Breast epithelium (tissue), 4 donors: ENCODE results near the gene LRRK1. TPM values are rescaled to one million over a fixed set of nuclear protein-coding genes. Genes with fewer than 3 reads are reported as not detected.

Experiments
- DNase-seq, 2 donors: peaks; one replicate each; pipeline ENCODE4 v3.0.0-alpha.2; 2019; ENCODE audit warnings: low spot score in 2 of 2
- H3K27ac ChIP-seq, 2 donors: fragments of 200-600 bp; sonication (generic) in 1 of 2; one replicate each; pipeline ENCODE4 v1.5.1; 2016 to 2019; ENCODE audit warnings: mild to moderate bottlenecking in 1 of 2
- H3K27me3 ChIP-seq, 2 donors: fragments of 200-600 bp; sonication (generic) in 1 of 2; one replicate each; pipeline versions ENCODE4 v1.5.1 to v1.6.0; 2017 to 2019; ENCODE audit warnings: control low read depth in 1 of 2, mild to moderate bottlenecking in 1 of 2
- H3K36me3 ChIP-seq: fragments of 200-600 bp; one replicate; pipeline ENCODE4 v1.5.1; 2019
- H3K4me1 ChIP-seq, 2 donors: fragments of 200-600 bp; sonication (generic); one replicate each; pipeline ENCODE4 v1.5.1; 2016 to 2019; ENCODE audit warnings: control low read depth in 1 of 2
- H3K4me3 ChIP-seq, 3 donors: fragments of 200-600 bp; sonication (generic); 1 replicate in 2 of 3; 2 replicates in 1 of 3; pipeline ENCODE4 v1.5.1; 2016 to 2019; ENCODE audit warnings: mild to moderate bottlenecking in 3 of 3, moderate library complexity in 2 of 3
- H3K9me3 ChIP-seq, 2 donors: fragments of 200-600 bp; sonication (generic) in 1 of 2; one replicate each; pipeline ENCODE4 v1.5.1; 2016 to 2019; ENCODE audit warnings: control low read depth in 1 of 2
- POLR2A ChIP-seq: fragments of 450-650 bp; IDR thresholded peaks from one replicate; pipeline ENCODE4 v1.6.1; 2016; ENCODE audit warnings: antibody characterized with exemption, mild to moderate bottlenecking, moderate library complexity
- POLR2AphosphoS5 ChIP-seq, 3 donors: sonication (generic); formaldehyde crosslinking; IDR thresholded peaks; one replicate each; pipeline ENCODE4 v1.6.1; 2017; ENCODE audit warnings: antibody characterized with exemption in 3 of 3
- intact Hi-C: fragments of 100-400 bp; cut with DNase I; formaldehyde crosslinking; loops from one replicate; pipeline ENCODE4 v1.15.1; 2023; ENCODE audit warnings: low total_unique reads
- total RNA-seq, 3 donors: library from RNA; depleted of rRNA; stranded (reverse); fragments of >200 nt; gene quantifications; one replicate each; pipeline ENCODE4 v1.1.0, GENCODE V29; 2016
- TF ChIP-seq, protein P1 (sequence below), 3 donors: fragments of 450-650 bp; IDR thresholded peaks; one replicate each; pipeline ENCODE4 v1.5.1; 2016 to 2017; ENCODE audit warnings: antibody characterized with exemption in 3 of 3, mild to moderate bottlenecking in 3 of 3, moderate library complexity in 3 of 3

The LRRK1 gene
- total RNA-seq, 3 donors from 2014 or later: 10.1 to 18.7 (median 14.4) TPM

DNA sequence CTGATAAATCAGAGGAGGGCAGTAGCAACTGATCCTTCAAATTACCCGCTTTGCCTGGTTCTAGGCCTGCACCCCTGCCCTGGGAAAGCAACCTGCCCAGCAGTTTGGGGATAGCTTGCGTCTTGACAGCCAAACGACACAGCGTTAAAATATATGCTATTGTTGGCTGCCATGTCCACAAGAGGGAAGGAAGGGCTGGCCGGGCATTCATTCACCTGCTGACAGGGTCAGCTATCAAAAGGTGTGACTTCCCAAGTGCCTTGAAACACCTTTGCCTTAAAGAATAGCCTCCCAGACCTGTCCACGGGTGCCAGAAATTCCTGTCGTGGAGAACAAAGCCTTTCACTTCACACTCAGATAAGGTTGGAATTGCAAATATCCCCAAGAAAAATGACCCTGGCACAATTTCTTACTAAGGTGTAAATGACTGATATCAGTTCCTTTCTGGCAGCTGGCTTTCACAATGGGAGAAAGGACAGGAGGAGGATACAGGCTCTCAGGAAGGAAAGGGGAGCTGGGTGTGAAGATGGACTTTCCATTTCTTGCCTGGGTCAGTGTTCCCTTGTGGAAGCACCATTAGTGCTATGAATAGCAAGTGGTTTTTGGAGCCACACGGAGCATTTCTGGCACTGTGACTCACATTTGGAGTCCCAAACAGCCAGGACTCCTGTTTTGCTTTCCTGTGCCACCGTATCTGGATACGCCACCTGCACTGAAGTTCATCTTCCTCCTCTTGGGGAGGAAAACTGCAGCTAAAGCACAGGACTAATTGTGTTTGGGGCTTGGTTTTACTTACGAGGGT lies 20.3 kb upstream of the LRRK1 start:
- no peaks in the 10 kb centered on the region for H3K36me3 ChIP-seq
- DNase-seq: no peak
- no peaks in the 10 kb centered on the region for H3K27me3 ChIP-seq
- peaks cover 10 to 19% of the 10 kb centered on the region in 2 donors for H3K4me1 ChIP-seq
- intact Hi-C loops: no loop called here
- TF ChIP-seq POLR2A: no peak
- TF ChIP-seq, protein P1, sequence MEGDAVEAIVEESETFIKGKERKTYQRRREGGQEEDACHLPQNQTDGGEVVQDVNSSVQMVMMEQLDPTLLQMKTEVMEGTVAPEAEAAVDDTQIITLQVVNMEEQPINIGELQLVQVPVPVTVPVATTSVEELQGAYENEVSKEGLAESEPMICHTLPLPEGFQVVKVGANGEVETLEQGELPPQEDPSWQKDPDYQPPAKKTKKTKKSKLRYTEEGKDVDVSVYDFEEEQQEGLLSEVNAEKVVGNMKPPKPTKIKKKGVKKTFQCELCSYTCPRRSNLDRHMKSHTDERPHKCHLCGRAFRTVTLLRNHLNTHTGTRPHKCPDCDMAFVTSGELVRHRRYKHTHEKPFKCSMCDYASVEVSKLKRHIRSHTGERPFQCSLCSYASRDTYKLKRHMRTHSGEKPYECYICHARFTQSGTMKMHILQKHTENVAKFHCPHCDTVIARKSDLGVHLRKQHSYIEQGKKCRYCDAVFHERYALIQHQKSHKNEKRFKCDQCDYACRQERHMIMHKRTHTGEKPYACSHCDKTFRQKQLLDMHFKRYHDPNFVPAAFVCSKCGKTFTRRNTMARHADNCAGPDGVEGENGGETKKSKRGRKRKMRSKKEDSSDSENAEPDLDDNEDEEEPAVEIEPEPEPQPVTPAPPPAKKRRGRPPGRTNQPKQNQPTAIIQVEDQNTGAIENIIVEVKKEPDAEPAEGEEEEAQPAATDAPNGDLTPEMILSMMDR (IDR thresholded peaks at IDR 0.05): no peak
- TF ChIP-seq POLR2AphosphoS5 (IDR thresholded peaks at IDR 0.05): no peak
- H3K4me3 ChIP-seq: no peak overlapping the region
- peak overlapping the region in 1 of 2 donors; percentile 95 for H3K27ac ChIP-seq
- no peaks in the 10 kb centered on the region for H3K9me3 ChIP-seq

DNA sequence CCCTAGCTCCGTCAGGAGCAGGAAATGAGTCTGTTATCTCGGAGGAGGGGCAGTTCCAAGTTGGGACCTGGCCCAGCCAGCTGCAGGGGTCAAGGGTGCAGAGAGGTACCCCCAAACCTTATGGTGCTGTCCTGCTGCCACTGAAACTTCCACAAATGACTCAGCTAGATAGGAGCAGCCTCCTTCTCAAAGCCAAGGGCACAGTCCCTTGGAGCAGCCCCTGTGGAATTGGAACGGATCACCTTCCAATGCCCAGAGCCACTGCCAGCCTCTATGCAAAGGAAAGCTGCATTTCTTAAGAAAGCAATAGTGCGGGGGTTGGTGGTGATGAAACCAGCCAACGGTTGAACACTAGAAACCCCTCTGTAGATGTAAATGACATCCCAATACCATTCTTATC lies 19.6 kb upstream of the LRRK1 start:
- TF ChIP-seq POLR2A (no peak), POLR2AphosphoS5 (IDR thresholded peaks at IDR 0.05) (no peak)
- TF ChIP-seq, protein P1 (IDR thresholded peaks at IDR 0.05): no peak
- no peak for DNase-seq
- Histone ChIP-seq H3K4me1 (peaks cover 10 to 19% of the 10 kb centered on the region in 2 donors), H3K36me3 (no peaks in the 10 kb centered on the region), H3K27me3 (no peaks in the 10 kb centered on the region), H3K9me3 (no peaks in the 10 kb centered on the region), H3K27ac (peak overlapping the region in 1 of 2 donors; percentile 95), H3K4me3 (no peak overlapping the region)
- intact Hi-C loops: no loop called here

DNA sequence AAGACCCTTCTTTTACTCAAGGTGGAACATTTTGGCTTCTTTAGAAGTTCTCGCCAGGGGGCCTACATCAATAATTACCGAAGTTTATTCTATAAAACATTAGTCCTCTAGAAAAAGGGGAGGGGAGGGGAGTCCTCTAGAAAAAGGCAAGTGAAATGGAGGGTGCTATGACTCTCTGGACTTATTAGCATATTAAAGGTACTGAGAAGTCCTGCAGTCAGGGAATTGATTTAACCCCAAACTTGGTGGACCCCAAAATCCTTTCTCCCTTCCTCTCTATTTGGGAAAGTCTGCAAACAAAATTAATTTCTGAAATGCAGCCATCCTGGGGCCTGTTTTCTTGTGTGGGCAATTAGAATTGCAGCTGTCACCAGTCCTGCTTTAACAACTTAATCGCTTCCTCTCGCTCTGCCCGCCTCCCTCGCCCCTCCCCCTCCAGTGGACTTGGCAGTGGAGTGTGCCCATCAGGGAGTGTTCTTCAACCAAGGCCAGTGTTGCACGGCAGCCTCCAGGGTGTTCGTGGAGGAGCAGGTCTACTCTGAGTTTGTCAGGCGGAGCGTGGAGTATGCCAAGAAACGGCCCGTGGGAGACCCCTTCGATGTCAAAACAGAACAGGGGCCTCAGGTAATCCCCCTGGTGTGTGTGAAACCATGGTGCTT lies 18.9 kb upstream of the LRRK1 start:
- Histone ChIP-seq H3K36me3 (no peaks in the 10 kb centered on the region), H3K27ac (peak overlapping the region; percentile 95 to 96), H3K4me1 (peaks cover 10 to 19% of the 10 kb centered on the region in 2 donors), H3K9me3 (no peaks in the 10 kb centered on the region), H3K4me3 (no peak overlapping the region), H3K27me3 (no peaks in the 10 kb centered on the region)
- intact Hi-C loops: no loop called here
- DNase-seq: no peak
- TF ChIP-seq POLR2AphosphoS5 (IDR thresholded peaks at IDR 0.05) (no peak), POLR2A (no peak)
- TF ChIP-seq, protein P1 (IDR thresholded peaks at IDR 0.05): no peak

DNA sequence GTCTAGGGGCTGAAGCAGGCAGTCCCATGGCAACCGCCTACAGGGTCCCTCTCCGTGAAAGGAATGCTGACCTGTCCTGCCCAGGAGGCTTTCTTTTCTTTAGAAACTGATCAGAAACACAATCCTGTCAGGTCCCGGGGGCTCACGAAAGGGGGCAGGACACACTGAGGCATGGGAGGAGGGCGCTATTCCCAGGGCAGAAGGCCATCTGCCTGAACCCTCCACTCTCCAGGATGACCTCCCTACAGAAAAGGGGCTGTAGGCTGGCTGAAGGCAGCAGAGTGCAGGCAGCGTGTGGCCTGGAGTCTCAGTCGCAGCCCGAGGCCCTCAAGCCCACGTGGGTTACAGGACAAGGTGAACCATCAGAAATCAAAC lies 18.4 kb upstream of the LRRK1 start:
- Histone ChIP-seq H3K27ac (peak overlapping the region; percentile 95 to 96), H3K27me3 (no peaks in the 10 kb centered on the region), H3K4me3 (no peak overlapping the region), H3K4me1 (peaks cover 10 to 19% of the 10 kb centered on the region in 2 donors), H3K36me3 (no peaks in the 10 kb centered on the region), H3K9me3 (no peaks in the 10 kb centered on the region)
- TF ChIP-seq POLR2A: no peak
- no peak for TF ChIP-seq POLR2AphosphoS5 (IDR thresholded peaks at IDR 0.05)
- intact Hi-C loops: no loop called here
- no peak for DNase-seq

DNA sequence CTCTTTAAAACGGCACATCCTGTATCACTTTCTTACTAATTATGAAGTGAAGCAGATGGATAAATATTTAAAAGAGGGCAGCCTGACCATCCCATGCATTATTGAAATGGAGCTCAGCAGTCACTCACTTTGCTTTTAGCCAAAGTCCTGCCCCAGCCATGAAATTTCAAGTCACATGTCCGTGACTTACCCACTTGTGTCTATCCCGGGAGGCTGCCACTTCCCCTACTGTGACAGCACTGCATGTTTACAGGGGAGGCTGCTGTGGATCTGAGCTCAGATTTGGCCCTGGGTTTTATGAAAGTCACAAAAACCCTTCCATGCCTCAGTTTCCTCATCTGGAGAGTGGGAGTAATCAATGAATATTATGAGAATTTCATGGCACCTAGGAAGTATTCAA lies 17.9 kb upstream of the LRRK1 start:
- Histone ChIP-seq H3K4me3 (no peak overlapping the region), H3K27ac (peak overlapping the region; percentile 95 to 96), H3K36me3 (no peaks in the 10 kb centered on the region), H3K4me1 (peaks cover 10 to 19% of the 10 kb centered on the region in 2 donors), H3K27me3 (no peaks in the 10 kb centered on the region), H3K9me3 (no peaks in the 10 kb centered on the region)
- intact Hi-C loops: no loop called here
- TF ChIP-seq, protein P1 (IDR thresholded peaks at IDR 0.05): no peak
- TF ChIP-seq POLR2A: no peak
- TF ChIP-seq POLR2AphosphoS5 (IDR thresholded peaks at IDR 0.05): no peak
- DNase-seq: no peak
